KG1 (cell line): Measurements from ENCODE around the gene MAP3K4.

ENCODE experiments used
- DNase-seq: peaks from one replicate; lab custom pipeline; 2025; lab: John Stamatoyannopoulos, UW

Gene MAP3K4

GRCh38 chr6:161127071-161127740 is 135.6 kb downstream of the MAP3K4 start:
- DNase-seq: no peak

GRCh38 chr6:161128230-161128629 is 136.7 kb downstream of the MAP3K4 start:
- DNase-seq: no peak

- DNase-seq: no peak
Measured at GRCh38 chr6:161128680-161129196, 137.2 kb downstream of the MAP3K4 start.

- no peak for DNase-seq
Measured at GRCh38 chr6:161130541-161130940, 139.0 kb downstream of the MAP3K4 start.

GRCh38 chr6:161130967-161131766 is 139.6 kb downstream of the MAP3K4 start:
- no peak for DNase-seq

- no peak for DNase-seq
Measured at GRCh38 chr6:161132384-161132783, 140.8 kb downstream of the MAP3K4 start.

- no peak for DNase-seq
Measured at GRCh38 chr6:161133963-161134362, 142.4 kb downstream of the MAP3K4 start.

- DNase-seq: no peak
Measured at GRCh38 chr6:161134550-161135298, 143.2 kb downstream of the MAP3K4 start.

- no peak for DNase-seq
Measured at GRCh38 chr6:161135695-161136591, 144.4 kb downstream of the MAP3K4 start.

GRCh38 chr6:161136655-161137054 is 145.1 kb downstream of the MAP3K4 start:
- no peak for DNase-seq

GRCh38 chr6:161137320-161137719 is 145.8 kb downstream of the MAP3K4 start:
- no peak for DNase-seq

GRCh38 chr6:161137839-161138542 is 146.4 kb downstream of the MAP3K4 start:
- DNase-seq: no peak

GRCh38 chr6:161138543-161139303 is 147.2 kb downstream of the MAP3K4 start:
- no peak for DNase-seq

GRCh38 chr6:161139304-161139765 is 147.8 kb downstream of the MAP3K4 start:
- no peak for DNase-seq

GRCh38 chr6:161139766-161140553 is 148.4 kb downstream of the MAP3K4 start:
- DNase-seq: no peak

GRCh38 chr6:161140554-161140875 is 148.9 kb downstream of the MAP3K4 start:
- no peak for DNase-seq

- no peak for DNase-seq
Measured at GRCh38 chr6:161141173-161141572, 149.6 kb downstream of the MAP3K4 start.

- no peak for DNase-seq
Measured at GRCh38 chr6:161142957-161143296, 151.4 kb downstream of the MAP3K4 start.

- no peak for DNase-seq
Measured at GRCh38 chr6:161143663-161144430, 152.3 kb downstream of the MAP3K4 start.
